ENCODE measurements around the gene GREB1L.
A peak's percentile ranks its signal among the peaks of the same experiment; 100 is the strongest.
"Not testable (repeated sequence)": the region's sequence is repeated elsewhere in the genome, so short reads cannot be mapped to it uniquely, and the experiment has no call there.

GREB1L gene

DNA sequence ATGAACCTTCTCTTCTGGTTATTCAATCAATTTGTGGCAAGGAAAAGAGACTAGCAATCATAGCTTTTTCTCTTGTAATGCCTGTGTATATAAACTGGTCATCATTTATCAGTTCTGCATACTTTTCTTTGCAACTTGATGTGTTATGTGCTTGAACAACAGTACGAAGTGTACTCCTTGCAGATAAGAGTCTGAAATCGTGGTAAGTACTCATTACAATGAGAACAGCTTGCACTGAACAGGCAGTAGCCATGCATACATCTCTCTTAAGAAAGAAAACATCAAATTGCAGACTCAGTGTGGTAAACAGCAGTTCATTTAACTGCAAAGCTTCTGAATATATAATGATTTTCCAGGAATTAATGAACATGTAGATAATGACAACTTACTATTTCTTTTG is 64.3 kb downstream of the GREB1L start:
- no peak for DNase-seq (ENCODE audit: low spot score)

DNA sequence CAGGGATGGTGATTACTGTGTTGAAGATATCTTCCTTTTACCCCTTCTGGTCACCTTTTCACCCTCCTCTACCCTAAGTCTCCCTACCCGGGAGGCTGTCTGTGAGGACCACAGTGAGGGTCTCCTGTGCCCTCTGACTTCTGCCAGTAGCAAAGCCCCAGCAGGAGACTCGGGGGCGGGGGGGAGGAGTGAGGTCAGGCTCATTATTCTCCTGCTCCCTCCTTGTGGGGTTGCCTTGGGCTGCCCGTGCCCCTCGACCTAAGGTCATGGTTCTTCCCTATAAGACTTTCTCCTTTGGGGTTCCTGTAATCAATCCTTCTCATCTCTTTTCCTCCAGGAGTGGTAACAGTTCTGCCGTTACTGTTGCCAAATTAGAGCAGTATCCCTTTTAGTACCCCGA is 65.5 kb downstream of the GREB1L start:
- no peak for DNase-seq (ENCODE audit: low spot score)

DNA sequence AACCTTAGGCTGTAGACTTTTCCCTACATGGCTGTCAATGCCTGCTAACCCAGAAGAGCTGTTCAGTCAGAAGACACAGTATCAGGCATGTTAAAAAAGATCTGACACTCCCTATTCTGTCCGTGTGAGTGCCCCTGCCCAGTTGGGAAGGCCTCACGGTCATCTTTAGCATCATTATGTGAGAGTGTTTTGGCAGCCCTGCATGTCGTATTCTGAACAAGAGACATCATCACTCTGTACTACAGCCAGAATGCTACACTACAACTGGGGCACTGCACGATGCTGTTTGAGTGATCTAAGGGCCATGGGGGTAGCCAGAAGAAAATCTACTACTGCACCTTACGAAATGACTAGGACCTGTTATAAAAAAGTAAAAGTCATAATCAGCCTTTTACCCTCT is 67.2 kb downstream of the GREB1L start:
- DNase-seq (ENCODE audit: low spot score) = no peak

DNA sequence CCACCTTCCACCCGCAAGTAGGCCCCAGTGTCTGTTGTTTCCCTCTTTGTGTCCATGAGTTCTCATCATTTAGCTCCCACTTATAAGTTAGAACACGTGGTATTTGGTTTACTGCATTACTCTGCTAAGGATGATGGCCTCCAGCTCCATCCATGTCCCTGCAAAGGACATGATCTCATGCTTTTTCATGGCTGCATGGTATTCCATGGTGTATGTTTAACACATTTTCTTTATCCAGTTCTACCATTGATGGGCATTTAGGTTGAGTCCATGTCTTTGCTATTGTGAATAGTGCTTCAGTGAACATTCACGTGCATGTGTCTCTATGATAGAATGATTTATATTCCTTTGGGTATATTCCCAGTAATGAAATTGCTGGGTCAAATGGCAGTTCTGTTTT is 69.9 kb downstream of the GREB1L start:
- DNase-seq (ENCODE audit: low spot score) = not testable (repeated sequence)

DNA sequence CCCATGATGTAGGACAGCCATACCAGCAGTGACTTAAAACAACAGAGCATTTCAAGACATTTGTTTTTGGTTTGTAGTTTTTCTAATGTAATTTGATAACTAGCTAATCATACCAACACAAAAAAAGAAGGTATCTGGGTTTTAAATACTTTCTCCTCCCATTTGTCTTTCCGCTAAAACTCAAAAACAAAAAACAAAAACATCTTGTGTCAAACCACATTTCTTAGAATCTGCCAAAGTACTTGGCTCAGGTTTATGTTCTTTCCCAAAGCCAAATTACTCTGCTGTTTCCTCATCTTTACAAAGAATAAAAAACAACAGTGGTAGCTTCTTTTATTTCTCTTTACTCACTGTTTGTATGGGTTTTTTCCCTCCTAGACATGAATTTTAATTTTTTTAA is 71.5 kb downstream of the GREB1L start:
- no peak for DNase-seq (ENCODE audit: low spot score)

DNA sequence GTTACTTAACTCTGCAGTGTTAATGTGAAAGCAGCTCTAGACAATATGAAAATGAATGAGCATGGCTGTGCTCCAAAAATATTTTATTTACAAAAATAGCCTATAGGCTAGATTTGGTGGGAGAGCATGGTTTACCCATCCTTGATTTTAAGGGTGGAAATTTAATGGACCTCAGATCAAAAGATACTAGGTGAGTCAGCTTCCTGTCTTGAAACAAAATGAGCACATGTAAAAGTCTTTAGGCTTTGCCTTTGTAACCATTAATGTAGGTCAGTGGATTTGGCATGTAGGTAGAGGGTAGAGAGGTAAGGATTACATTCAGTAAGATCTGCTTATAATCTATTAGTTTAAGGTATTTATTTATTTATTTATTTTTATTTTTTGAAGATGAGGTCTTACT is 72.7 kb downstream of the GREB1L start:
- DNase-seq (ENCODE audit: low spot score) = no peak

DNA sequence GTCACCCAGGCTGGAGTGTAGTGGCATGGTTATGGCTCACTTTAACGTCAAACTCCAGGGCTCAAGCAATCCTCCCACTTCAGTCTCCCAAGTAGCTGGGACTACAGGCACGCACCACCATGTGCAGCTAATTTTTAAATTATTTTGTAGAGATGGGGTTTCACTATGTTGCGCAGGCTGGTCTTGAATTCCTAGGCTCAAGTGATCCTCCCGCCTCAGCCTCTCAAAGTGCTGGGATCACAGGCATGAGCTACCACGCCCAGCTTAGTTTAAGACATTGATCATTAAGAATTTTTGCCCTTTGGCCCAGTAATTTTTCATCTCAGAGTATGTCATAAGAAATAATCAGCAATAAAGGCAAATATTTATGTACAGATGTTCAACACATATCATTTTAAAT is 73.1 kb downstream of the GREB1L start:
- DNase-seq (ENCODE audit: low spot score) = not testable (repeated sequence)

DNA sequence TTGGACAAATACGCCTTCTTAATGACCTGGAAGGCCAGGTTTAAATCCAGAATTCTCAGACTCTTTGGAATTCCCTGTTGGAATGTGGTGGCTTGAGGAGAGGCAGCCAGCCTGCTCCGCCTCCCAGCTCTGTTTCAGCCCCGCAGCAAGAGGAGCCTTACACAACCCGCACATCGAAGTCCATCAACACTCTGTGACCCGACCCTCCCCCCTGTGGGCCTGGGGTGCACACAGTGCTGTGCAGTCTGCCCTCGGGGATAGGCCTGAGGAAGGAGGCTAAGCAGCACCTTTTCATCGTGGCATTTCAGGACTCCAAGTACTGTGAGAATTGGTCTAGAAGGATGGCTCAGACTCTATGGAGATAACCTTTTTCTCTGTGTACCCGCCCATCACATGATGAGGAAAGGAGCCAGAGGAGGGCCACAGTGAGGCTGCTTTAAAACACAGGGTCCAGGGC is 73.7 kb downstream of the GREB1L start:
- no peak for DNase-seq (ENCODE audit: low spot score)

DNA sequence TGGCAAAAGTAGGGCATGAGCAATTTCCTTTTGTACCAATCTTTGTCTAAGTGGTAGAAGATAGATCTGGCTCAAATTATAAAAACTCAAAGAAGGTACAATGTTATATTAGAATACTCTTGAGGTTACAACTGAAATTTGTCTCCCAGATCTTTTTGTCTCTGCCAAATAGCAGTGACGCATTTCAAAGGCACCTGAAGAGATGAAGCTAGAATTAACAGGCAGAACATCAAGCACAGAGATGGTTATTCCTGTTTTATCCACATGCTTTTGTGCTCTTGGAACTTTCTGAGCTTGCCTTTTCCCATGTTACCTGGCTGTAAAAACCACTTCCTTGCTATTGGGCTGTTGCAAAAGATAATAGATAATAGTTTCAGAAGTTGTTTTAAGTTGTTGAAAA is 74.3 kb downstream of the GREB1L start:
- DNase-seq (ENCODE audit: low spot score) = no peak

DNA sequence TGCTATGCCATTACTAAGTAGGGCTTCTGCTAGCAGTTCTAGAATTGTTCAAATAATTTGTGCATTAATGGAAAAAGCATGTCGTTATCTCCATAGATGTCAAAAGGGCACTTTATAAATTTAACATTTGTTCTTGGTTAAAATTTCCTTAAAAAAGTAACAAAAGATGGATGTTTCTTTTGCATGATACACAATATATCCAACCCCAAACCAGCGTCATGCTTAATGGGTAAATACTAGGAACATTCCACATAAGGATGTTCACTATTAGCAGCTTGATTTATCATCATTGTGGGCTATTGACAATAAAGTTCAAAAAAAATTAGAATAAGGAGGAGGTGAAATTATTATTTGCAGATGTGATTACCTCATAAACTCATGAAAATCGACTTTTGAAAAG is 79.7 kb downstream of the GREB1L start:
- DNase-seq (ENCODE audit: low spot score) = no peak

DNA sequence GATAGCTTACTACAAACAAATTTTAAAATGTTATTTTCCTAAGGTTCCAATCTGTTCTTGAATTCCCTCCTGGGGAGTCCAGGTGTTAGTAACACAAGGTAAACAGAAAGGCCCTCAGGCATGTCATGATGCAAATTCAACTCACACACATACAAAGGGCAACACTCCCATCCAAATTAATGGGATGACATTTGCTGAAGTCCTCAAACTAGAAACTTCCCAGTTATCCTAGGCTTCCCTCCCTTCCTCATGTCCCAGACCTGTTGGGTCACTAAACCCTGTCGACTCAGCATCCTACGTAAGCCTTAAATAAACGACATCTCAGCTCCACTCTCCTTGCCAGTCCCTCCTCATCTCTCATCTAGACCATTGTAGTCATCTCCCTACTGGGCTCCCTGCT is 85.1 kb downstream of the GREB1L start:
- no peak for DNase-seq (ENCODE audit: low spot score)

DNA sequence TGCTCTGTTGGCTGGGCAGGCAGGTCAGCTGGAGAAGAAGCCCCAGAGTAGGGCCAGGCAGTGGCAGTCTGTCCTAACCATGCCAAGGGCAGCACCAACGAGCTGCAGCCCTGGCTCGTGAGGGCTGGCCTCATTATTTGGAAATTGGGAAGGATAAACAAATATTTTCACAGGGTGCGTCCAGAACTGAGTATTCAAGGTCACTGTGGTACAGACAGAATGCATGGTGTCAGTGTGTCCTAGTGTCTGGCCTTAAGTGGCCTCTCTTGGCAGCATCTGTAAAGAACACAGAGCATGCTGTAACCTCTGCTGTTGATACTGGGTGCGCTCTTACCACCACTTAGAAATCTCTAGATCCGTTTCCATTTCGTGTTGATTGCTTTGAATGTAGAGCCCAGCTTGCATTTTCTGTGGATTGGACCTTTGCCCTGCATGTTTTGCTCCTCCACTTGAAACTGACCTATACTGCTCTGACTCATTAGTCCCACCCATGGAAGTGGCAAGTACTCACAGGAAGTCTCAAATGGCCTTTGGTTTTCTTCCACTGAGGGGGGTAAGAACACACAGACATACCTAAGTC is 88.2 kb downstream of the GREB1L start:
- peak; percentile 5 for DNase-seq (ENCODE audit: low spot score)

DNA sequence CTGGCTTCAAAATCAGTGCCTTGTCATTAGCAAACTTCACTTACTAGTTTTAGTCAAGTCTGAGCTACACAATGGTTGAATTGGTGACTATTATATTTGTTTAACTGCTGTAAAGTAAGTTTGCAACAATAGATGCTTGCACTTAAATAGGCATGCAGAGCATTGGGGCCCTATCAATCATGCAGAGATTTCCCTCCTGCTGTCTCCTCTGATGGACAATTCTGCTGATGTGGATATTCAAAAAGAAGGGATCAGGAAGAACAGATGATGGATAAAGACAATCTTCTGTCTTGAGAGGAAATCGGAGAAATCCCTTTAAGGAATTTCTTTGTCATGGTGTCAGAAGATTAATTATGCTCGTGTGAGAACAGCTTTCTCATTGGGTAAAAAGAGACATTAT is 89.0 kb downstream of the GREB1L start:
- no peak for DNase-seq (ENCODE audit: low spot score)

DNA sequence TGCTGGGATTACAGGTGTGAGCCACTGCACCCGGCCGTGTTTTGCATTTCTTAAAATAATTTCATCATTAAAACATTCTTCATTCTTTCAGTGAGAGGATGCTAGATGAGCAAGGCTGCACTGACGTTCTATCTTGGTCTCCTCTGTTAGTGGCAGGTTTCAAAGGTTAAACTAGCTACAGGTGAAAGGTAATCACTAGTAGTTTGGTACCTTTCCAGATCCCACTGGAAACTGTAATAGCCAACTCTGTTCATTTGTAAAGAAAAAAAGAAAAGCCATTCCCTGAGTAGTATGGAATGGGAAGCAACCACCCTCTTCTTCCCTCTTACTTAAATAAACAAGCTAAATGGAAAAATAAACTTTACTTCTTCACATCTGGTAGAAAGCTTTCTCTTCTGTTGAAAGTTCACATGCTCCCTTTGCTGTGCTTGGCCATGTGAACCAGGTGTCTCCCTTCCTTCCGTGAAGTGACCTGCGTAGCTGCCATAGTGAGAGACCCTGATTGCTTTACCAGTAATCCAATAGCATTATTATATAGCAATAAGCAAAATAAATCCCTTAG is 94.0 kb downstream of the GREB1L start:
- no peak for DNase-seq (ENCODE audit: low spot score)

DNA sequence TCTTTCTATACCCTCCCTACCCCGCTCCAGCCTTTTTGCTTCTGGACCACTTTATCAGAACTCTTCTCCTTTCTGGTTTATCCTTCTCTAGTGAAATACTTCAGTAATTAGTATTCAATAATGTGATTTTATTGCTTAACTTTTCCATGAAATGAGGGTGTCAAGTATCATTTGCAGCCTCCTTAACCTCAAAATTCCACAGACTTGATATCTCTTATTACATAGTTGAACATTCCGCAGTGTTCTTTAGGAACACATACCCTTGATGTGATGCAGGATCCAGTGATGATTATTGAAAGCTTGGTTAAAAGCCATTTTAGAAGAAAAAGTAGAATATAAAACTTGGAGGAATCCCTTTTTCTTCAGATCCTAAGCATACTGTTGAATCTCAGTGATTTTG is 94.8 kb downstream of the GREB1L start:
- DNase-seq (ENCODE audit: low spot score) = no peak

DNA sequence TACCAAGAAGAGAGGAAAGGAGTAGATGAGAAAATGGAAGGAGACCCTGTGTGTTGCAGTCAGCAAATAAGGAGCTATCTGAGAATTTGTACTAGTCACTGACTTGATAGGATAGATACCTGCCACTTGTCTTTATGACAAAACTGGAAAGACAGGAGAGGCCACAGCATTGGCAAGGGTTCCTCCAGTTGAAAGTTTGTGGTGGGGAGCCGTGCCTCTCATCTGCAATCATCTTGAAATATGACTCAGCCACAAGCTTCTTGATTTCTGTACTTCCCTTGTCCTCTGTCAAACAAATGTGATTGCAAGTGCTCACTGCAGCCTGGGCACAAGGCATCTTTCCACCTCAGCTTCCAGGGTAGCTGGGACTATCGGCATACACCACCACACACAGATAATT is 99.1 kb downstream of the GREB1L start:
- no peak for DNase-seq (ENCODE audit: low spot score)

DNA sequence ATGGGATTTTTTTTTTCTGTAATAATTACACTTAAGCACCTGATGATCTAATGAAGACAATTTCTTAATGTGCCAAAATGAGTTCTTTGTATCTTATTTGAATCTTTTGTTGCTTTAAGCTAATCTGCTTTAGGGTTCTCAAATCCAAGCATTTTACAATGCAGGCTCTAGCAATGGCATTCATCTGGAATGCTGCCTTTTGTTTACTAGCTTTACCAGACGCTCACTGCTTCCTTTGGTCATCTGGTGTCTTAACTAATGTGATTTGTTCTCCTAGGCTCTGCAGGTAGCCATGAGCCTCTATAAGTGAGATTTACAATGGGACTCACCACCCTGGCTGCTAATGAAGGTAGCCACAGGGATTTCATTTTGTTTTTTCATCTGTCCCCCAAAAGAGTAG is 100.3 kb downstream of the GREB1L start:
- DNase-seq (ENCODE audit: low spot score) = no peak

DNA sequence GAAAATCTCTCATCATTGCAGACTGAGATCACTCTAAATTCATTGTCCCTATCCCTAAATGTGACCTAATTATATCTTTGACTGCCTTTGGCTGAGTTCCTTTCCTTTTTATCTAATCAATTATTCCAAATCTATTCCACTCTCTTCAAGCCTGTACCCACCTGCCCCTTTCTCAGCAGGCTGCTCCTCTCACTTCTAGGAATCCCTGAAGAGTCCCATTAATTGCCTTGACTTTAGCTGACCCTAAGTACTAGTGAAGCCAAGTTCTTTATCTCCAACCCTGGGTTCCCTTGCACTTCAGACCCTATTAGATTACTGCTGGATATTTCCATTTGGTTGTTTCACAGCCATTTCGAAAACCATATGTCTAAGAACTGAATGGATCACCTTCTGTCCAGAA is 102.8 kb downstream of the GREB1L start:
- DNase-seq (ENCODE audit: low spot score) = no peak

DNA sequence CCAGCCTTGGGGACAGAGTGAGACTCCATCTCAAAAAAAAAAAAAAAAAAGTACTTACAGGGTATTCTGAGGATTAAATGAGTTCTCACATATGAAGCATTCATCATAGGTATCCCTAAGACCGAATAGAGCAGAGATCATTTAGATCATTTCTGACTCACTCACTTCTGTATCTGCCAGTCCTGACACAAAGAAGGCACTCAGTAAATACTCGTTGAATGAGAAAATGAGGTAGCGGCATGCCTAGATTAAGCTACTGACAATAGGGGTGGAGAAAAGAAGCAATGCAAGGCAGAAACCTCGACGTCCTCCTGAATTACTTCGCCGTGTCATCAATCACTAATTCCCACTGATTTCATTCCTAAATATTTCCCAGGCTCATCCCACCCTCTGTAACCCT is 103.8 kb downstream of the GREB1L start:
- DNase-seq (ENCODE audit: low spot score) = no peak

DNA sequence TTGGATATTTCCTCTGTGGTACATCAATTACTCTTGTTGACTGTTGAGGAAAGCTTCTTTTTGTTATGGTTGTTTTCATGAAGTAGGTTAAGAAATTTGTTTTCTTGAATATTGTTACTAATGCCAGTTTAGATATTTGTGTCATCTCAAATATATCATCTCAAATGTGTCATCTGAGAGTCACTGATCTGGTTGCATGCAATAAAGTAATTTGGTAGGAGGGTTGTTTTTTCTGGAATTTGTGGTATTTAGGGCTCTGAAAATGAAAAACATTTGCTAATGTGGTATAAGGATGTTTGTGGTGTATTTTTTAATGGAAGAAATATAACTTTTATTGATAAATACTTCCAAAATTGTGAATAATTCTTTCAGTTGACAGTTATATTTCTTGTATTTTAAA is 117.7 kb downstream of the GREB1L start:
- no peak for DNase-seq (ENCODE audit: low spot score)

DNA sequence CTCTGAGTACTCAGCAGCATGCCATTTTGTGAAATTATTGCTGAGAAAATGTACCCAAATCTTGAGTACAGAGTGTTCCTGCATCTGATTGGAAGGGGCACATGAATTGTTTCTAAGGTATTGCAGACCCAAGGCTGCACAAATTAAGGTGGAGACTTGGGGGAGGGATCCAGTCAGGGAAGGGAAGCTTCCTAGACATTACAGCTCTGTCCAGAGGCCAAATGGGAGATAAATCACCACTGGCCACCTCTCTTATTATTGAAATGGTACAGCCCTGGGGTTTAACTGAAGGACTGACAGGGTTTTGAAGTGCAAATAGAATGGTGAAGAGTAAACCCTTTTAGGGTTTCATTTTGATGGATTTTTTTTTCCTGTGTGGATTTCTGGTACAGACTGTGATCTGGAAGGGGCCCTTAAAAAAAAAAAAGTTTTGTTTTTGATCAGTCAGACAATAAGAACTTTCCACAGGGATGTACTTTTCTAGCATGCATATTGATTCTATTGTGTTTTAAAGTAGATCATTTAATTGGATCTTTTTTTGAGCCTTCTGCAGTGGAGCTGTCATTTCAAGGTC is 119.4 kb downstream of the GREB1L start:
- DNase-seq (ENCODE audit: low spot score) = no peak

DNA sequence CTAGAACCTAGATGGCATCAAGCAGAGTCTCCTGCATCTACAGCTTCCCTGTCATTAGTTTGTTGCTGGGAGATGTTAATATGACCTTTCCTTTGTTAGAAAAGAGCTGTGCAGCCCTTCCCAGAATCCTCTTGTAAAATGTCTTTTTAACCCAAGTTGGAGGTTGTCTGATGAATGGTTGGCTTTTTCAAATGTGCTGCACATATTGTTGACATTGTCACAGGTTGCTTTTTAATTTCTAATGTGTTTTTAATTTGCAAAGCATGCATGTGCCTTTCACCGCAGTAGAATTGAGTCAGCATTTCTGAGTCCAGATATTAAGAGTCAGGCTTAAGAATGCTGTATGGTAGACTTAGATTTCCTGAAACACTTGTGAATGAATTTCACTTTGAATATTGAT is 120.8 kb downstream of the GREB1L start:
- DNase-seq (ENCODE audit: low spot score) = no peak

DNA sequence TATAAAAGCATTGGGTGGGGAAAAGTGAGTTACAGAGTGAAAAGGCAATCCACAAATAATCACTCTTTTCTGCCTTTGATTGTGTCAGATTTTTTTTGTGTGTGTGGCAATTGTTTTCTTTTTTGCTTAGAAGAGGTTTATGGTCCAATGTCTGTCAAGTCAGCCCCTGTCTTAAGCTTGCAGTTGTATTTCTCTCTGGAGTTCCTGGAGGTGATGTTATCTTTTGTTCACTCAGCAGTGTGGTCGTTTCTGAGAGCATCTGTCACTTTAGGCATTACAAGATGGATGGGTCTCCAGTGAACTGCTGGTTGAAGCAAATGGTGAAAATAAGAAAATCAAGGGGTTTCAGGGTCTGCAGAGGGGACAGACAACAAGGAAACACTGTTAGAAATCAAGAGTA is 121.3 kb downstream of the GREB1L start:
- no peak for DNase-seq (ENCODE audit: low spot score)

DNA sequence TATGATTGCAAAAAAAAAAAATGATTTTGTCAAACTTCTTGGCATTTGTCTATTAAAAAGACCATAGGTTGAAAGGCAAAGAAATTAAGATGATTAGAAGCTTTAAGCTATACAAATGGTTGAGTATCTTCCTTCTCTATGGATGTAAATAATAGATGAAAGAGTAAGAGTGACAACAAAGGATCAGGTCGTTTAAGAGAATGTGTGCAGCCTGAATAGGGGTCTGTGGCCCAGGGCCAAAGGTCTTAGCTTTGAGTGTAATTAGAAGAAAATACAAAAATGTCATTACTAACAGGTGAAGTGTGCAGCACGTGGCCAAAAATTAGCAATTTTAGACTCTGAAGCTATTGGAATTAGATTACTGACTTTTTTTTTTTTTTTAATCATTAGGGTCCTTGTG is 122.4 kb downstream of the GREB1L start:
- no peak for DNase-seq (ENCODE audit: low spot score)
